Mammary epithelial cell (primary cell): ENCODE results near the gene FOXN4.

Experiments
- EZH2 ChIP-seq: IDR thresholded peaks from 2 replicates; pipeline ENCODE4 v1.6.1; 2012; ENCODE audit warnings: low read length, inconsistent platforms, borderline replicate concordance
- TF ChIP-seq, protein P1 (sequence below), 2 donors: IDR thresholded peaks in 1 of 2; conservative IDR thresholded peaks in 1 of 2; 2 replicates each; pipeline ENCODE4 v1.5.1; 2011 to 2012; ENCODE audit warnings: inconsistent platforms in 2 of 2, low read length in 2 of 2, mild to moderate bottlenecking in 2 of 2, control low read depth in 1 of 2, low read depth in 1 of 2; ENCODE audit not compliant: insufficient read depth in 1 of 2; ENCODE audit errors: extremely low read depth in 1 of 2

- TF ChIP-seq, protein P1, sequence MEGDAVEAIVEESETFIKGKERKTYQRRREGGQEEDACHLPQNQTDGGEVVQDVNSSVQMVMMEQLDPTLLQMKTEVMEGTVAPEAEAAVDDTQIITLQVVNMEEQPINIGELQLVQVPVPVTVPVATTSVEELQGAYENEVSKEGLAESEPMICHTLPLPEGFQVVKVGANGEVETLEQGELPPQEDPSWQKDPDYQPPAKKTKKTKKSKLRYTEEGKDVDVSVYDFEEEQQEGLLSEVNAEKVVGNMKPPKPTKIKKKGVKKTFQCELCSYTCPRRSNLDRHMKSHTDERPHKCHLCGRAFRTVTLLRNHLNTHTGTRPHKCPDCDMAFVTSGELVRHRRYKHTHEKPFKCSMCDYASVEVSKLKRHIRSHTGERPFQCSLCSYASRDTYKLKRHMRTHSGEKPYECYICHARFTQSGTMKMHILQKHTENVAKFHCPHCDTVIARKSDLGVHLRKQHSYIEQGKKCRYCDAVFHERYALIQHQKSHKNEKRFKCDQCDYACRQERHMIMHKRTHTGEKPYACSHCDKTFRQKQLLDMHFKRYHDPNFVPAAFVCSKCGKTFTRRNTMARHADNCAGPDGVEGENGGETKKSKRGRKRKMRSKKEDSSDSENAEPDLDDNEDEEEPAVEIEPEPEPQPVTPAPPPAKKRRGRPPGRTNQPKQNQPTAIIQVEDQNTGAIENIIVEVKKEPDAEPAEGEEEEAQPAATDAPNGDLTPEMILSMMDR (conservative IDR thresholded peaks at IDR 0.05 in 1 of 2, IDR thresholded peaks at IDR 0.05 in 1 of 2; ENCODE audit: extremely low read depth in 1 of 2, insufficient read depth in 1 of 2, low read depth in 1 of 2, low read length in 2 of 2): no peak
- TF ChIP-seq EZH2: no peak
Measured at GRCh38 chr12:109239691-109240090, 69.4 kb downstream of the FOXN4 start.
